CD4-positive, alpha-beta T cell treated with Interleukin-4 for 4 hours (primary cell): ENCODE measurements around the gene SLC4A4.

Source experiments
- DNase-seq: peaks from one replicate; pipeline ENCODE4 v3.0.0-alpha.2; 2020

The SLC4A4 gene

DNA sequence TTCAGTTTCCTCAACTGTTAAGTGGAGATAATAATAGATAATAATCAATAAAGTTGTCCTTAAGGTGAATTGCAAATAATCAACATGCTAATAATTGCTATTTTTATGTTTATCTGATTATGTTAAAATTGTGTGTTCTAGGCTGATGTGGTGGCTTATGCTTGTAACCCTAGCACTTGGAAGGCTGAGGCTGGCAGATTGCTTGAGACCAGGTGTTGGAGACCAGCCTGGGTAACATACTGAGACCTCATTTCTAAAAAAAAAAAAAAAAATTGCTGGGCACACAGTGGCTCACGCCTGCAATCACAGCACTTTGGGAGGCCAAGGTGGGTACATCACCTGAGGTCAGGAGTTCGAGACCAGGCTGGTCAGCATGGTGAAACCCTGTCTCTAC, 269.9 kb downstream of the SLC4A4 start:
- no peak for DNase-seq

DNA sequence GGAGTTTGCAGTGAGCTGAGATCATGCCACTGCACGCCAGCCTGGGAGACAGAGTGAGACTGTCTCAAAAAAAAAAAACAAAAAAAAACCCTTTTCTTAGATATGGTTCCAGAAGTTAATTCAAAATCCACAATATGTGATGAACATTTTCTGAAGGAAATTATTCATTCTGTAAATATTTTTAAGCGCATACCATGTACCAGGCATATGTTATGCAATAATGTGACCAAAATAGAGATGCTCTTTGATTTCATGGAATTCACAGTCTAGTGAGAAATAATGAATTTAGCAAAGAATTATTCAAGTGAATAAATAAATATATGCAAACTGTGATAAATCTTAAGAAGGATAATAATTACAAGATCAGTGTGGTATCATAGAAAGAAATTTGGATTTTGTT, 270.3 kb downstream of the SLC4A4 start:
- no peak for DNase-seq

DNA sequence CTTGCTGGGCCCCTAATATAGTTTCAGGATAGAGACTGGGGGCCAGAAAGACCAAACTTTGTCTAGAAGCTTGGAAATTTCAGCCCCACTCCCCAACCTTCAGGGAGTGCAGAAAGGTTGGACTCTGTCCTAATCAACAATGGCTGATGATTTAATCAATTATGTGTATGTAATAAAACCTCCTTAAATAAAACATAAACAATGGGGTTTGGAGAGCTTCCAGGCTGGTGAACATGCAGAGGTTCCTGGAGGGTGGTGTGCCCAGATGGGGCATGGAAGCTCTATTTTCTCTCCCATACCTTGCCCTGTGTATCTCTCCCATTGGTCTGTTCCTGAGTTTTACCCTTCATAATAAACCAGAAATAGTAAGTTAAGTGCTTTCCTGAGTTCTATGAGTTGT, 270.8 kb downstream of the SLC4A4 start:
- no peak for DNase-seq

DNA sequence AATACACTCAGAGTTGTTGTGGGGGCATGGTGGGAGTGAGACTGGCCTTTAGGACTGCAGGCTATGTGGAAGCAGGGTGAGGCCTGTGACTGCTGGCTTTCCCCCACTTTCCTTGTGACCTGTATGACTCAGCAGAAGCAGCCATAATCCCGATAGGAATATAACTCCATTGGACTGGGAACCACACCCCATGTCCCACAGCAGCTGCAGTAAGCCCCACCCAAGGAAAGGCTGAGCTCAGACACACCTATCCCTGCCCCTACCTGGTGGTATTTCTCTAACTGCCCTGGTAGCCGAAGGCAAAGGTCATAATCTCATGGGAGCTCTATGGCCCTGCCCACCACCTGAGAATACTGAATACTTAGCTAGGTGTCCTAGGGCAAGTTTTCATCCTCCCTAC, 275.8 kb downstream of the SLC4A4 start:
- no peak for DNase-seq

DNA sequence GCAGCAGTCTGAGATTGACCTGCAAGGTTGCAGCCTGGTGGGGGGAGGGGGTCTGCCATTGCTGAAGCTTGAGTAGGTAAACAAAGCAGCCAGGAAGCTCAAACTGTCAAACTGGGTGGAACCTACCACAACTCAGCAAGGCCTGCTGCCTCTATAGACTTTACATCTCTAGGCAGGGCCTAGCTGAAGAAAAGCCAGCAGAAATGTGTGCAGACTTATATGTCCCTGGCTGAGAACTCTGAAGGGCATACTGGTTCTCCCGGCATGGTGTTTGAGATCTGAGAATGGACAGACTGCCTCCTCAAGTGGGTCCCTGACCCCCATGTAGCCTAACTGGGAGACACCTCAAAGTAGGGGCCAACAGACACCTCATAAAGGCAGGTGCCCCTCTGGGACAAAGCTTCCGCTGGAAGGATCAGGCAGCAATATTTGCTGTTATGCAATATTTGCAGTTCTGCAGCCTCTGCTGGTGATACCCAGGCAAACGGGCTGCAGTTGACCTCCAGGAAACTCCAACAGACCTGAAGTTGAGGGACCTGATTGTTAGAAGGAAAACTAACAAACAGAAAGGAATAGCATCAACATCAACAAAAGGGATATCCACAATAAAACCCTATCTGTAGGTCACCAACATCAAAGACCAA, 277.5 kb downstream of the SLC4A4 start:
- no peak for DNase-seq
